Osteoblast (primary cell): Measurements from ENCODE around the gene NME9. TPM values are rescaled to one million over a fixed set of nuclear protein-coding genes. Genes with fewer than 3 reads are reported as not detected.

Experiments
- DNase-seq: peaks from one replicate; pipeline ENCODE4 v3.0.0; 2011; ENCODE audit warnings: low spot score, mixed read lengths; ENCODE audit not compliant: insufficient read length; ENCODE audit errors: missing footprints
- H2AFZ ChIP-seq: 2 replicates; pipeline ENCODE4 v1.6.0; 2011; ENCODE audit warnings: mild to moderate bottlenecking, low read length
- H3K27ac ChIP-seq: 2 replicates; pipeline ENCODE4 v1.5.1; 2011; ENCODE audit warnings: mild to moderate bottlenecking, low read depth, low read length, moderate library complexity
- H3K27me3 ChIP-seq: 2 replicates; pipeline ENCODE4 v1.6.0; 2012; ENCODE audit warnings: mild to moderate bottlenecking, control low read depth, inconsistent platforms, low read length, moderate library complexity; ENCODE audit not compliant: insufficient read depth
- H3K36me3 ChIP-seq: 2 replicates; pipeline ENCODE4 v1.5.1; 2011; ENCODE audit warnings: mild to moderate bottlenecking, low read length, control low read depth, moderate library complexity; ENCODE audit not compliant: insufficient read depth
- H3K4me1 ChIP-seq: 2 replicates; pipeline ENCODE4 v1.5.1; 2011; ENCODE audit warnings: mild to moderate bottlenecking, low read length, control low read depth, moderate library complexity; ENCODE audit not compliant: insufficient read depth
- H3K4me2 ChIP-seq: 2 replicates; pipeline ENCODE4 v1.6.0; 2011; ENCODE audit warnings: mild to moderate bottlenecking, low read length; ENCODE audit not compliant: insufficient read depth
- H3K4me3 ChIP-seq: fragments of 200-600 bp; sonication (generic); 3 replicates; pipeline ENCODE4 v1.5.1; 2012; ENCODE audit warnings: mild to moderate bottlenecking, low read length, inconsistent platforms; ENCODE audit not compliant: insufficient read depth
- H3K79me2 ChIP-seq: 2 replicates; pipeline ENCODE4 v1.6.0; 2012; ENCODE audit warnings: mild to moderate bottlenecking, low read length, control low read depth, inconsistent platforms; ENCODE audit not compliant: insufficient read depth
- H3K9me3 ChIP-seq: 2 replicates; pipeline ENCODE4 v1.5.1; 2011; ENCODE audit warnings: low read depth, low read length, control low read depth
- H4K20me1 ChIP-seq: 2 replicates; pipeline ENCODE4 v1.6.0; 2012; ENCODE audit warnings: mild to moderate bottlenecking, low read length, control low read depth; ENCODE audit not compliant: insufficient read depth
- CTCF ChIP-seq: IDR thresholded peaks from 2 replicates; pipeline ENCODE4 v1.5.1; 2011; ENCODE audit warnings: mild to moderate bottlenecking, low read depth, low read length, moderate library complexity; ENCODE audit errors: extremely low read depth
- total RNA-seq: library from RNA; depleted of rRNA; stranded (reverse); fragments of >200 nt; gene quantifications from 2 replicates; pipeline ENCODE4 v1.2.3, GENCODE V29; 2012

Gene NME9
- total RNA-seq, 1 donor: not detected

GRCh38 chr3:138348754-138349739, 19.4 kb upstream of the NME9 start:
- Histone ChIP-seq H3K27ac (peak overlapping the region; percentile 71), H3K36me3 (no peaks in the 10 kb centered on the region), H3K4me2 (peak overlapping the region; percentile 77), H3K9me3 (no peaks in the 10 kb centered on the region), H3K27me3 (no peaks in the 10 kb centered on the region), H3K79me2 (peaks cover 36% of the 10 kb centered on the region), H4K20me1 (peaks cover 27% of the 10 kb centered on the region), H3K4me3 (peak overlapping the region; percentile 85), H3K4me1 (peaks cover 18% of the 10 kb centered on the region), H2AFZ (peak overlapping the region; percentile 90)
- no peak for DNase-seq
- TF ChIP-seq CTCF: no peak

GRCh38 chr3:138347960-138348753, 18.5 kb upstream of the NME9 start, which contains the start of gene MRAS:
MRAS (plus strand) TSS chr3:138348579; CDS start chr3:138372884, 24,305 bp downstream.
- Histone ChIP-seq H3K27ac (peak within 1 kb of the TSS; percentile 78), H3K4me3 (peak within 1 kb of the TSS; percentile 85), H3K4me2 (peak within 1 kb of the TSS; percentile 77), H2AFZ (peak within 1 kb of the TSS; percentile 95), H3K79me2 (peaks cover 27% of the 10 kb centered on the region), H3K9me3 (no peaks in the 10 kb centered on the region), H3K4me1 (peaks cover 18% of the 10 kb centered on the region), H3K27me3 (no peaks in the 10 kb centered on the region), H4K20me1 (peaks cover 18% of the 10 kb centered on the region), H3K36me3 (no peaks in the 10 kb centered on the region)
- TF ChIP-seq CTCF: no peak
- DNase-seq: peak; percentile 96

- H3K4me1 ChIP-seq: peaks cover 4% of the 10 kb centered on the region
- H3K4me2 ChIP-seq: no peak overlapping the region
- H3K4me3 ChIP-seq: no peak overlapping the region
- peaks cover 6% of the 10 kb centered on the region for H3K79me2 ChIP-seq
- H3K36me3 ChIP-seq: no peaks in the 10 kb centered on the region
- no peaks in the 10 kb centered on the region for H4K20me1 ChIP-seq
- no peak overlapping the region for H2AFZ ChIP-seq
- H3K27ac ChIP-seq: no peak overlapping the region
- TF ChIP-seq CTCF: no peak
- DNase-seq: no peak
- no peaks in the 10 kb centered on the region for H3K27me3 ChIP-seq
- H3K9me3 ChIP-seq: no peaks in the 10 kb centered on the region
These were observed 15.1 kb upstream of the NME9 start for GRCh38 chr3:138344754-138345153.
